ENCODE measurements around the gene ADD1. TPM values are rescaled to one million over a fixed set of nuclear protein-coding genes. Genes with fewer than 3 reads are reported as not detected.

ADD1 gene
- total RNA-seq, 1 experiment from 2014 or later = 163 TPM

DNA sequence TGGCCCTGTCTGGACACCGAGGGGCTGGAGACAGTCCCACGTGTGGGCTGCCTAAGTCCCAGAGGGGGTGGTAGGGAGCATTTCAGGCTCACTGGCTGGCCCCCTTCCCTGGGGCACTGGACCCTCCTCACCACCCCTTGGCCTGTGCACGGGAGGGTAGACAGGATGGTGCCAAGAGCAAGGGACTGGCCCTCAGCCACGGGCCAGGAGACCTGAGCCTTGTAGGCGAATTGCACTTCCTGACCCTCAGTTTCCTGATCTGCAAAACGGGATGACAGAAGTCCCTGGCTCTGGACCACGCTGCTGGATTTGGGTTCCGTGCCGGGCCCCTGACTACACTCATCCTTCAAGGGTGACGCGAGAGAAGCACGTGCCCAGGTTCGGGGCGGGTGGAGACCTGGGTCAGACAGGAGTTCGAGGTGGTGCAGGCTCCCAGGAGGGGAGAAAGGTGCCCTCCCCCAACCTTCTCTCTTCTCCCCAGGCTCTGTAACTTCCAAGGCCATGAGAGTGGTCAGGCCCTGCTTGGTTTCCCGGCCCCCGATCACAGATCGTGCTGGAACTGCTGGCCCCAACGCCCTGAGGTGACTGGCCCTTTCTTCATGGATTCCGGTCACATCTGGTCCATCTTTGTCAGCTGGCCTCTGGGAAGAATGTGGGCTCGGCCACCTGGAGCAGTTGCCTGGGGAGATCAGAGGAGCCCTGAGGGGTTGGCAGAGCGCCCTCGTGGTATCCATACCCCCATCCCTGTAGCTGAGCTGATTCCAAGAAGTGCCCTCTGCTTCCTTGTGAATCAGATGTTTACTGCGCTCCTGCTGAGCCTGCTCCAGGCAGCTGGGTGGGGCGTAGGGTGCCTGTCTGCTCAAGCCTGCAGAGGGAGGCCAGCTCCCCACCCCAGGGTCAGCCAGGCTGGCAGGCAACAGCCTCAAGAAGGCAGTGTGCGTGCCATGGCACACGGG is 47.5 kb upstream of the ADD1 start:
- Histone ChIP-seq H2AFZ (ENCODE audit: low read length) (no peak overlapping the region), H3K14ac (ENCODE audit: insufficient read depth, low read length) (peak overlapping the region; percentile 17; the same call in 1 of the 2 replicates), H3K4me2 (ENCODE audit: insufficient read depth, insufficient read length, low read length) (no peak overlapping the region), H3K4me1 (ENCODE audit: insufficient read depth, low read length) (no peaks in the 10 kb centered on the region), H3K4ac (ENCODE audit: low read depth, low read length) (no peak overlapping the region), H3T11ph (ENCODE audit: low read length) (no peak overlapping the region), H4K5ac (ENCODE audit: insufficient read length, low read depth, low read length) (no peak overlapping the region), H2BK5ac (ENCODE audit: insufficient read length, low read length) (no peak overlapping the region), H4K8ac (replicated peaks; ENCODE audit: insufficient read length, low read depth, low read length) (no peak overlapping the region), H4K20me1 (ENCODE audit: control insufficient read depth, insufficient read depth, insufficient read length) (peaks cover 3% of the 10 kb centered on the region), H4K91ac (ENCODE audit: insufficient read length, low read depth, low read length) (no peak overlapping the region), H3K27me3 (ENCODE audit: insufficient read depth, low read length) (no peaks in the 10 kb centered on the region), H2AK5ac (ENCODE audit: insufficient read length, low read length) (no peak overlapping the region), H3K79me1 (ENCODE audit: insufficient read depth, low read depth, low read length, poor library complexity, severe bottlenecking) (no peaks in the 10 kb centered on the region), H3K23me2 (ENCODE audit: insufficient read length, low read depth, low read length, poor library complexity, severe bottlenecking) (no peaks in the 10 kb centered on the region), H3K27ac (ENCODE audit: insufficient read length, low read depth, low read length) (no peak overlapping the region), H3K79me2 (ENCODE audit: insufficient read depth, low read length) (no peaks in the 10 kb centered on the region), H2BK15ac (ENCODE audit: low read depth, low read length) (no peak overlapping the region), H3K9ac (ENCODE audit: extremely low read depth, insufficient read length, low read length) (no peak overlapping the region), H2BK20ac (ENCODE audit: low read depth, low read length, poor library complexity, severe bottlenecking) (no peak overlapping the region), H3K23ac (ENCODE audit: insufficient read length, low read depth, low read length) (no peak overlapping the region), H2BK12ac (ENCODE audit: insufficient read length, low read depth, low read length) (no peak overlapping the region), H2BK120ac (ENCODE audit: low read depth, low read length, poor library complexity, severe bottlenecking) (no peak overlapping the region), H3K56ac (ENCODE audit: insufficient read length, low read depth, low read length) (no peak overlapping the region), H3K18ac (ENCODE audit: insufficient read length, low read depth, low read length) (no peak overlapping the region), H3K9me3 (ENCODE audit: control insufficient read depth, low read depth, low read length) (no peaks in the 10 kb centered on the region)
- no CpG with 5 or more reads among the region's 27 CpGs for WGBS (ENCODE audit: extremely low coverage, insufficient read length, low lambda C conversion rate)
- H3K4me1 Mint-ChIP-seq = peaks cover 11 to 33% of the 10 kb centered on the region in 2 experiments
- H3K36me3 Mint-ChIP-seq (ENCODE audit: insufficient read depth in 1 of 3, low read depth in 3 of 3) = no peaks in the 10 kb centered on the region
- H3K9me3 Mint-ChIP-seq = no peaks in the 10 kb centered on the region
- H3K27ac Mint-ChIP-seq = no peak overlapping the region
- no peak overlapping the region for H3K4me3 Mint-ChIP-seq
- peaks cover 24% of the 10 kb centered on the region for H3K27me3 Mint-ChIP-seq (ENCODE audit: low read depth)
- no peak for TF ChIP-seq CTCF (conservative IDR thresholded peaks at IDR 0.05)
- no peak for DNase-seq
